GM19468 (cell line): ENCODE results near the gene CDHR2.

Experiments
- ATAC-seq: cut with Tn5 transposase; IDR thresholded peaks from one replicate; pipeline ENCODE4 v1.9.1; 2021; ENCODE audit warnings: mild to moderate bottlenecking, moderate library complexity, moderate number of reproducible peaks; ENCODE audit not compliant: unreplicated experiment; ENCODE audit errors: extremely low read depth

The CDHR2 gene

GRCh38 chr5:176527246-176528222 lies 21.6 kb upstream of the CDHR2 start:
- ATAC-seq: no peak

- ATAC-seq: no peak
Measured at GRCh38 chr5:176528301-176528700, 20.8 kb upstream of the CDHR2 start.

GRCh38 chr5:176528761-176529115 lies 20.4 kb upstream of the CDHR2 start:
- ATAC-seq: no peak

GRCh38 chr5:176529116-176529740 lies 19.9 kb upstream of the CDHR2 start:
- no peak for ATAC-seq

DNA sequence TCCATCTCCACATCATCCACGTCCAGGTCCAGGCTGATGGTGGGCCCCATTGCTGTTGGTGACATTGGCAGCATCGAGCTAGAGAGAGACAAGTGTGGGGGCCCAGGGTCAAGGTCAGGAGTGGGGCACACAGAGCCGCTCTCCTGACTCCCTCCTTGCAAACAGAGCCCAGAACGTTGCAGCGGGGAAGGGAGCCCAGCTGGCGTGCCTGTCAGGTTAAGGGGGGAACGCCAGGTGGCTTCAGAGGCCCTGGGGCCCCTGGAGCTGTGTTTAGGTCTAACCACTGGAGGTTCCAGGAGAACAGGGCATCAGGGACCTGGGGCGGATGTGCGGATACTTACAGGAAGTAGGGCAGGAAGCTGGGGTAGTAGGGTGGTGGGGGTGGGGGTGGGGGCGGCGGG lies 19.4 kb upstream of the CDHR2 start:
- ATAC-seq: no peak

- no peak for ATAC-seq
Measured at GRCh38 chr5:176530393-176530982, 18.7 kb upstream of the CDHR2 start.

DNA sequence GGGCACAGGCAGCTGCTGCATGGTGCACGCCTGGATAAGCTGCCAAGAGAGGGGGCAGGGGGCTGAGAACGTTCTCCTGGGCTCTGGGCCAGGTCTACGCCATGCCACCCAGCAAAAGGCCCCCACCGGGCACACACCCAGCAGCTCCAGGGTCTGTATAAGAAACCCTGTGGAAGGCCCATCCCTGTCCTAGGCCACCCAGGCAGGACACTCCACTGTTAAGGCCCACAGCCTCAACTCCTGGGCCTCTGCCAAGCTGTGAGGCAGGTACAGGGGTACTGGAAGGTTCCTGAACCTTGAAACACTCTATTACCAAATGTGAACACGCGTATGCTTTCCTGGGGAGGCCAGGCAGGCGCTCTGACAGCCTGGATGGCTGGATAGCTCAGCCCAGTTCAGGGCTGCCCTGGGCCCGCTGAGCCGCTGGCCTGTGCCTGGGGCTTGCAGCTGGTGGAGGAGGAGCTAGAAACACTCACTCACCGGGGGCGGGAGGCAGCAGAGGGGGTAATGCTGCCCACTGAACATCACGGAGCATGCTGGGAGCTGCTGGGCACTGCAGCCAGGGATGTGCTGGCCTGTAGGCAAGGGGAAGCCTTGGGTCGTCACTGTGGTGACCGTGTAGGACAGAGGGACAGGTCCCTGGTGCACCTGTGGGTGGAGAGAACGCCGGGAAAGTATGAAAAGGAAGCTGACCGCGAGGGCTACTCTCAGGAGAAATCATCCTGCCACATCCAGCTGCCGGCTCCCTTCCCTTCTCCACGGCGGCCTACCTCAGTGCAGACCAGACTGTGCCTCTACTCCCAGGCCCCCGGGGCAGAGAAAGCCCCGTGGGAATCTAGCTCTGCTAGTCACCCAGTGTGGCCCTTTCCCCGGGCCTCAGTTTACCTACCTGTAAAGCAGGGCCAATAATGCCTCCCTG lies 17.9 kb upstream of the CDHR2 start:
- no peak for ATAC-seq

- no peak for ATAC-seq
Measured at GRCh38 chr5:176531902-176532493, 17.1 kb upstream of the CDHR2 start.

GRCh38 chr5:176532795-176533194 lies 16.3 kb upstream of the CDHR2 start:
- no peak for ATAC-seq

GRCh38 chr5:176533390-176533789 lies 15.8 kb upstream of the CDHR2 start:
- ATAC-seq: no peak

- no peak for ATAC-seq
Measured at GRCh38 chr5:176533894-176534611, 15.1 kb upstream of the CDHR2 start.

GRCh38 chr5:176534640-176535039 lies 14.5 kb upstream of the CDHR2 start:
- ATAC-seq: no peak

GRCh38 chr5:176535101-176535663 lies 14.0 kb upstream of the CDHR2 start:
- ATAC-seq: no peak

GRCh38 chr5:176535664-176536131 lies 13.4 kb upstream of the CDHR2 start:
- no peak for ATAC-seq

- no peak for ATAC-seq
Measured at GRCh38 chr5:176536132-176536901, 12.8 kb upstream of the CDHR2 start.

GRCh38 chr5:176536902-176537553 lies 12.1 kb upstream of the CDHR2 start, which contains the start of gene RNF44:
Gene RNF44, minus strand, starts transcription at chr5:176537402. Its CDS starts 4,930 bp downstream, at chr5:176532472.
- no peak for ATAC-seq

DNA sequence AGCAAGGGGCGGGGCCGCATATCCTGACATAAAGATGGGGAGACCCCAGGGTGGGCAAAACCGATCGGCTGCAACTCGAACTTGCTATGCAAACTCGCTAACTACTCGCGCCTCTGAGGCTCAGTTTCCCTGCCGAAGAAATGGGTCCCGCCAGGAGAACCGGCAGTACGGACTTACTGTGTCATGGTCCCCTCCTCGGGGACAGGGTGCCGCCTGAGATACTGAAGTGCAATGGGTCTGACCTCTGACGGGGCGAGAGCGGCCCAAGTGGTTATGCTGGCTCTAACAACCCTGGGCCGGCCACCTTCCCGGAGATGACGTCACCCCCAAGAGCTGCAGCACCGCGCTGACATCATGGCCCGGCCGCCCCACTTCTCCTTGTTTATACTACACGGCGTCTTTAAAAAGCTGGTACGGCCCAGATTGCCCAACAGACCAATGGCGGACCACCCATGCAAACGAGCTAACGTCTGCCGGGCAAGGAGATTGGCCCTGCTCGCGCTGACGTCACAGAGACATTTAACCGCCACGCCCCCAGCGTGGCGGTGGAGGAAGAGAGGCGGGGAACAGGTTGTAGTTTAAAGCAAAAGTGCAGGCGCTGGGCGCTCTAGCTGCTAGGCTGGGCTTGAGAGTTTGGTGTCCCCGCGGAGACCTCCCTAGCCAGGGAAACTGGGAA lies 11.4 kb upstream of the CDHR2 start:
- peak; percentile 50 for ATAC-seq
